OCI-LY3 (cell line): ENCODE measurements around the gene GPR148.

Source experiments
- EZH2phosphoT487 ChIP-seq: fragments of 200-600 bp; shearing (Covaris generic); IDR thresholded peaks from 2 replicates; pipeline ENCODE4 v1.6.1; 2018; ENCODE audit warnings: antibody characterized with exemption, mixed run types, low read depth
- TF ChIP-seq, protein P1 (sequence below): fragments of 200-600, 300-600 bp; sonication (generic); IDR thresholded peaks from 2 replicates; pipeline ENCODE4 v1.5.1; 2014; ENCODE audit warnings: antibody characterized with exemption, low read length, low read depth

- TF ChIP-seq, protein P1, sequence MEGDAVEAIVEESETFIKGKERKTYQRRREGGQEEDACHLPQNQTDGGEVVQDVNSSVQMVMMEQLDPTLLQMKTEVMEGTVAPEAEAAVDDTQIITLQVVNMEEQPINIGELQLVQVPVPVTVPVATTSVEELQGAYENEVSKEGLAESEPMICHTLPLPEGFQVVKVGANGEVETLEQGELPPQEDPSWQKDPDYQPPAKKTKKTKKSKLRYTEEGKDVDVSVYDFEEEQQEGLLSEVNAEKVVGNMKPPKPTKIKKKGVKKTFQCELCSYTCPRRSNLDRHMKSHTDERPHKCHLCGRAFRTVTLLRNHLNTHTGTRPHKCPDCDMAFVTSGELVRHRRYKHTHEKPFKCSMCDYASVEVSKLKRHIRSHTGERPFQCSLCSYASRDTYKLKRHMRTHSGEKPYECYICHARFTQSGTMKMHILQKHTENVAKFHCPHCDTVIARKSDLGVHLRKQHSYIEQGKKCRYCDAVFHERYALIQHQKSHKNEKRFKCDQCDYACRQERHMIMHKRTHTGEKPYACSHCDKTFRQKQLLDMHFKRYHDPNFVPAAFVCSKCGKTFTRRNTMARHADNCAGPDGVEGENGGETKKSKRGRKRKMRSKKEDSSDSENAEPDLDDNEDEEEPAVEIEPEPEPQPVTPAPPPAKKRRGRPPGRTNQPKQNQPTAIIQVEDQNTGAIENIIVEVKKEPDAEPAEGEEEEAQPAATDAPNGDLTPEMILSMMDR, result no peak
- TF ChIP-seq EZH2phosphoT487, result no peak
Observed at GRCh38 chr2:130743278-130743677, 14.4 kb downstream of the GPR148 start.
